ENCODE data around the gene MYF6.
"Not testable (repeated sequence)": the region's sequence is repeated elsewhere in the genome, so short reads cannot be mapped to it uniquely, and the experiment has no call there.

Gene MYF6

DNA sequence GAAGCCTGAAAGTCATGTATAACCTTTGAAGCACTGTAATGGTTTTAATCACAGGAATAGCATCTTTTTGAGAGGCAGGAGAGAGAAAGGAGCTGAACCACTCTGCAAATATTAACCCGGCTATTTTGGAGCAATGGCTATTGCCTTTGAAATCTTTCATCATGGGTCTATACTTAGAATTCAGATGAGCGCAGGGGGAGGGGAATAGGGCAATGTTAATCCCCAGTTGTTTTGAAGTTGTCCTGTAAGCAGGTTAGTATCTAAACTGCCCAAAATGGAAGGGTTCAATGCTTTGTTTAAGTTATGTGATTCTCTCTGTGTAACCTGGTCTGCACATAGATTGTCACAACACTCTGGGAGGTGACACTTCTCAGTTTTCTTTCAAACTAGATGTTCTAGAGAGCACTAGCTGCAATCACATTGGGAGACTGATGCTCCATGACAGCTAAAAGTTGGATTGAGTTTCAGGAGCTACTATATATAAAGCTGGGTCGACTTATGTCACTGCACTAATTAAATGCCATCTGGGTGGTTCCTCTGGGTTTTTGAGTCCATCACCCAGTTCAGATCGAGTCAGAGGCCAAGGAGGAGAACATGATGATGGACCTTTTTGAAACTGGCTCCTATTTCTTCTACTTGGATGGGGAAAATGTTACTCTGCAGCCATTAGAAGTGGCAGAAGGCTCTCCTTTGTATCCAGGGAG, at the start of gene MYF6:
Gene MYF6 (plus strand): TSS at position 509 of the 704 bp plus-strand sequence. CDS start 86 bp downstream, at position 595.
- no peak for DNase-seq

DNA sequence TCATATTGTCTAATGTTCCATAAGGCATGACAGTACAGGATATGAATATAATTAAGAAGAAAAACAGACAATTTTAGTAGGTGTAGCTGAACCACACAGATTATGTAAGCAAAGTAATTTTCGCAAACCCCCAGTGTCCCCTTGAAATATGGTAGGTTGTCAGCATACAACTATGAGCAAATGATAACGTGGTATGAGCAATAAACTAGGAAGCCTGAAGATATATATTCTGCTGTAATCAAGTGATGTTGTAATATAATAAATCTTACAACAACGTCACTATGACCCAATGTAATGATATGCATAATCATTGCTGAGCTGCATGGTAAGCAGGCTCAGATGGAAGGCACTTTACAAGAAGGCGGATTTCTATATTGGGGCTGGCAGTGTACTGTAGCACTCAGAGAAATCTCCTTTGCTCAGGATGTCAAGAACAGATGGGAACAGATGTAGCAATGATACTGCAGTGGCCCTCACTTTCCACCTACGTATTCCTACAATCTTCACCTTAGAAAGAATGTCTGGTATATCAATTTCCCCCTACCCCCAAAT, 47.8 kb upstream of the MYF6 start:
- no peak for DNase-seq

DNA sequence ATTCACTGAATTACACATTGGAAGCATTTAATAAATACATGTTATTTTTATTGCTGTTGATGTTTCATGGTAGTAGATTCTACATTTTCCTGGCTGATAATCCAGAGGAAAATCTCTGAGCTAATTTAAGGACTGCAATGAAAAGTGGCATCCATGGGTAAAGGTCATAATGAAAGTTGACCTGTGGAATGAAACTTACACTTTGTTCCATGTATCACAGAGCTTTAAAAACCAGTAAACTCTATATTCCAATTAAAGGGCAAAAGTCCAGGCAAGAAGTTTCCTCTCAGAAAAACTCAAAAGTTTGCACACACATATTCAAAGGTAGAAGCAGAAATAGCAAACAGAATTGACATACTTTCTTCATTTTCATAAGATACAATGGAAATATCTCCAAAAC, 44.8 kb upstream of the MYF6 start:
- DNase-seq: no peak

DNA sequence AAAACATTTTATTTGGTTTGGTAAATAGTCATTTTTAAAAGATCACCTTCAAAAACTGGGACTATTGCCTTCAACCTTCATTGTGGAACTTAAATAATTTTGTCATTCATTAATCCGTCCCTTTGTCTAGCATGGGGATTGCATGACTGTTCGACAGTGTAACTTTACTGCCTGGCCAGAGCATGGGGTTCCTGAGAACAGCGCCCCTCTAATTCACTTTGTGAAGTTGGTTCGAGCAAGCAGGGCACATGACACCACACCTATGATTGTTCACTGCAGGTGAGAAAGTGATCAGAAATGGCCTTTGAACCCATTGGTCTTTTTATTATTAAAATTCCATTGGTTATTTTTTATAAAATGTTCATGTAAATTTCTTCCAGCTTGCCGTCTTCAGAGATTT, 37.2 kb upstream of the MYF6 start:
- no peak for DNase-seq

DNA sequence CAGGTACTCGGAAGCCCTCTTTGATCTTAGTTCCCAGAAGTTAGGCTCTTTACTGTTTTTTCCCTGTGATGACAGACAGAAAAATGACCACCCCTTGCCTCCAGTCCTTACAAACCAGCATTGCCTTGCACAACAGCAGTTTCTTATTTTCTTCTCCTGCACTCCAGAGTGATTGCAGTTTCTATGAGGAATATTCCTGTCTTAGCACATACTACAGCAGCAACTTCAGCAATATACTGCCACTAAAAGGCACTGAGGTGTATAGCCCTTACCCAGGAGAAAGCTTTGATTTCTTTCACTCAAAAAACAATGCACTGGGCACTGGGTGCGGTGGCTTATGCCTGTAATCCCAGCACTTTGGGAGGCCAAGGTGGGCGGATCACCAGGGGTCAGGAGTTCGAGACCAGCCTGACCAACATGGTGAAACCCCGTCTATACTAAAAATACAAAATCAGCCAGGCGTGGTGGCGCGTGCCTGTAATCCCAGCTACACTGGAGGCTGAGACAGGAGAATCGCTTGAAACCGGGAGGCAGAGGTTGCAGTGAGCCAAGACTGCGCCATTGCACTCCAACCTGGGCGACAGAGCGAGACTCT, 31.3 kb upstream of the MYF6 start:
- DNase-seq: not testable (repeated sequence)

DNA sequence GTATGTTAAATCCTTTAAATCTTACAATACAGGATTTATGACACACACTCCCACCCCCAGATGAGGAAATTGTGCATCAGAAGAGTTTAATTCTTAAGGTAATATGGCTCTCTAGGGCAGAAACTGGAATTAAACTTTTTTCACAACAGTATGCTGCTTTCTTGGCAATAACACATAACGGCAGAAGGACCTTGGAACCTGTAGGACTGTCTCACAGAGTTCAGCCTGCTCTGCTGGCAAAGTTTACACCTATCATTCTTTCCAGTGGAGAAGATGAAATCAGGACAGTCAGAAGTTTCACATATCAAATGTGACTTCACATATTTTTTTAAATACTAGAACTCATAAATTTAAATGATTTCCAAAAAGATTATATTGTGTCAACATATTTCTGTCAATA, 30.6 kb upstream of the MYF6 start:
- DNase-seq: no peak

DNA sequence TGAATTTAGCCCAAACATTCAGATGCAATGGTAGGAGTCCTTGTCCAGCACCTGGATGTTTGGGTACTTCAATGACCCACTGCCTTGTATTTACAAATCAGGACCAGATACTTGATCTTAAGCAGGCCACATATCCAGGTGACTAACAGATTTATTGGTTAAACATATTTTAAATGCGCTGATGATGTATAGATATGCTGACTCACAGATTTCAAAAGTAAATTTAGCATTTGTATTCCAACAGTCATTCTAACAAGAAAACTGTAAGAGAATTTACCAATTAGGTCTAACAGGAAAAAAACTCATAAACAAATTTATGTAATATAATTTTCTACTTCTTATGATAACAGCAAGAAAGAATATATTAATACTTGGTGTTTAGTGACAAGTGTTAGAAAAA, 29.4 kb upstream of the MYF6 start:
- no peak for DNase-seq

DNA sequence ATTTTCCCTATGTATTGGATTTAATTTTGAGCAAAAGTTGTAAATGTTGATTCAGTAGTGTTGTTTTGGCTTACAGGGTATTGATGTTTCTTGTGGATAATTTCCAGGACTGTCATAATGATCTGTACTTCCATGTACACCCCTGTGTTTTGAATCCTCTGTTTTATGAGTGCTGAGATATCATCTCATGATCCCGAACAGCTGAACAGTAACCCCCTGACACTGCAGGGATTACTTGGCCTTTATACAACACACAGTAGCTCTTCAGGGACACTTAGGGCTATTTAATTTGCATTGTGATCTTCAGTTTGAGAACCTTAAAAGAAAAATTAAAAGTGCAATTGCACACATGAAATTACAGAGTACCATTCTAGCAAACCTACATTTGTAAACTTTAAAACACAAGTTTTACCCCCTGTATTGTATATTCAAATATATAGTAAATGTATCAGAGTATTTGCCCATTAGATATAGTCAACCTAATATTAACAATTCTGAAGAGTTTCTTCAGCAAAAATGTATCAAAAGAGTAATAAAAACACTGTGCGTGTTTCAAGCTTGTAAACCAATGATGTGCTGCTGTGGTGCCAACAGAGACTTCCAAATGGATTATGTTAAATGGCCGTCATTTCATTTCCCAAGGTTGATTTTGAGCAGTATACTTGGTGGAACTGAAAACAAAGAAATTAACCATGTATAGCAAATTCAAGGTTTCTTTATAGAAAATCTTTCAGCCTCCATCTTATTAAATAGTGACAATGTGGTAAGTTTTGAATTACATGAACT, 27.9 kb upstream of the MYF6 start:
- no peak for DNase-seq

DNA sequence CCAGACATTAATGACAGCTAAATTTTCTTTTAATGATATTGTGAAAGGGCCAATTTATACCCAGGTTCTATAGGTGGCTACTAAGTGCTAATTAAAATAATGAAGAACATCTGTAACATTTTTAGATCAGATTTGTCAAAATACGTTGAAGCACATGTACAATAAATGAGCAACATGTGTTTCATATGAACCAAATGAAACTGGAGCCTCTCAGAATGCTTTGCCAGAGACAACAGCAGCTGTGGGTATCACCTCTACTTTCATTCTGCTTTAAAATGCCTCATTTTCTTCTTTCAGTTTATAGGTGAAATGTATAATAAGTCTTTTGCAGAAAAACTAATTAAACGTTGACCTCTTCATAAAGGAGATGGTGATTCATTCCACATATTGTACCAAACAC, 26.1 kb upstream of the MYF6 start:
- DNase-seq: no peak

DNA sequence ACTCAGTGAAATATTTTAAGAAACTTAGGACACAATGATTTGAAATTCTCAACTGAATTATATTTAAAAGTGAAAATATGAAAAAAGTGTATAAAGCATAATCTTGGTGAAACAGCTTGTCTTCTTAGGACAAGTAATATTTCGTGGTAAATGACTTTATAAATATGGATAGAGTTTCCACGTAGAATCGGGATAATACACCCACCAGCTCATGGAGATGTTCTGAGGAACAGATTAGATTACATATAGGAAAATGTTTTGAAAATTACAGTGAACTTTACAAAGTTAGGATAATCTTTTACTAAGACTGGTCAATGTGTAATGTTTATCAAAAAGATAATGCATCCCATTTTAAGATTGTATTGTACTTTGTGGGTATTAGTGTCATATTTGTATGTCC, 25.6 kb upstream of the MYF6 start:
- DNase-seq: no peak

DNA sequence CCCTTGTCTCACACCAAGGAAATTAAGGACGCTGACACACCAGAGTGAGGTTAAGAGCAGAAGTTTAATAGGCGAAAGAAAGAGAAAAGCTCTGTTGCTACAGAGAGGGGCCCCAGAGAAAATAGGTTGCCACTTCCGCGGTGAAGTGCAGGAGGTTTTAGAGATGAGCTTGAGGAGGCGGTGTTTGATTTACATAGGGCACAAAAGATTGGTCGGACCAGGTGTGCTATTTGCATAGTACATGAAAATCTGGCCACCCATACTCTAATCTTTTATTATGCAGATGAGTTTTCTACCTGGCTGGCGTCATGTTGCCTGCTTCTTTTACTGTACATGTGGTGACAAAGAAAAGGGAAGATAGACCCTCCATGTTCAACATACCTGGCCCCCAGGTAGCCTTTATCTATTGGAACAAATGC, 23.3 kb upstream of the MYF6 start:
- no peak for DNase-seq

DNA sequence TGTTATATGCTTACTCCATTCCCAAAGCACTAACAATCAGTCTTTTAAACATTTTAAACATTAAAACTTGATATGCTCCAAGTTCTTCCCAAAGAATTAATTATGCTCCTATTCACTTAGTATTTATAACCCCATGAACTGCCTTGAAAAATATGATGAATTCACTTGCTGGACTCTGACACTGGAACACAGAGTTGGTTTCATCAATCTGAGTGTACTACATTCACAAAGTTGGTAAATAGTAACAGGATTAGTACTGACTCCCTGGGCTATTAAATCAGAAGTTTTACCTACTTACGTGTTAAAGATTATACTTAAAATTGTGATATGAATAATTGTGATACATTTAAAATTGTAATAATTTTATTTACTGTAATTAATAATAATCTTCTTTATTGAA, 17.3 kb upstream of the MYF6 start:
- no peak for DNase-seq

DNA sequence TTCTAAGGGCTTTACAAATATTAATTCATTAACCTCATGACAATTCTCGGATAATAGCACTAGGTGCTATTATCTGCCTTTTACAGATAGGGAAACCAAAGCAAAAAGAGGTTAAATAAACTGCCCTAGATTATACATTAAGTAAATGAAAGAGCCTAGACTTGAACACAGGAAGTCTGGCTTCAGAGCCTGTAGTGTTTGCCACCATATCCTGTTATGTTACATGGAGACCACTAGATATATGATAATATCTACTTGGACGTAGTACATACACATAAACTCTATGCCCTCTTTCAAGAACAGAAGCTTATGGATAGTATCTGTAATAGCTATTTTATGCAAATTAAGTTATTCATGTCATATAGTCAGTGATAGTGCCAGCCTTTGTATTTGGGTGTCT, 16.9 kb upstream of the MYF6 start:
- no peak for DNase-seq

DNA sequence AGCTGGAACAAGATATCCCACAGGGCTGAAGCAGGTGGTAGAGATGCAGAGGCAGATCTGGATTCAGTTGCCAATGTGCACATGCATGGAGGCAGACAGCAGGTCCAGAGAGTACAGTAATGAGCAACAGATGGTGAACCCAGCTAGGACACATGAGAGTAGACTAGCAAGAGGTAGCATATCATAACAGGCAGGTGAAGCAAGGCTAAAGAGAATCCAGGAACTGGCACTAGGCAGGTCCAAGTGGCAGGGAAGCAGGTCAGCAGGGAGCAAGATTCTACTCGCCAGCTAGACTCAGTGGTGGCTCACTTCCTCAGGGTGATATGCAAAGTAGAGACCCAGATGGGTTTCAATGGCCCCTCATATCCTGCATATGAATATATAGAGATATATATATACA, 15.3 kb upstream of the MYF6 start:
- no peak for DNase-seq

DNA sequence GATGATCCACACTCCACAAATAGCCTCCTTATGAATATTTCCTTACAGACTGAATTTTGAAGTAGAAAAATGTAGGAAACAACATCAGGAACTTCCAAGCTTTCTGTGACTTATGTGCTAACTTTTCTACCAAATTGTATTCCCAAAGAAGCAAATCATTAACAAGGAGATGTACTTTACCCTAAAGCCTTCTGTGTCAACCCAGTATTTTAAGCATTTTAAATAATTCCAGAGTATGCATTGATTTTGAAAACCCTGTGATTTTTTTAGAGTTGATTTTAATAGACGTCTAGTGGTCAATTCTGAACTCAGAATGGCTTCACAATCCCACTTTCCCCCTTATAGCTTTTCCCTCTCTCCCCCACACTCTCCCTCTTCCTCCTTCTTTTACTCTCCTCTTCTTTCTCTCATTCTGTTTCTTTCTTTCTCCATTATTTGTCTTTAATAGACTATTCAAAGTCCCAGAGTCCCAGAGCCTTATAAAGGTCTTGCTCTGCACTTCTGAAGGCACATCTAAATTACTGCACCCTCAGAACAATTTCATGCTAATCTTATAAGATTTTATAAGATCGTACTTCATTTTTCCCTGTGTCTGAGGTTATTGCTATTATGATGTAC, 10.1 kb upstream of the MYF6 start:
- no peak for DNase-seq

DNA sequence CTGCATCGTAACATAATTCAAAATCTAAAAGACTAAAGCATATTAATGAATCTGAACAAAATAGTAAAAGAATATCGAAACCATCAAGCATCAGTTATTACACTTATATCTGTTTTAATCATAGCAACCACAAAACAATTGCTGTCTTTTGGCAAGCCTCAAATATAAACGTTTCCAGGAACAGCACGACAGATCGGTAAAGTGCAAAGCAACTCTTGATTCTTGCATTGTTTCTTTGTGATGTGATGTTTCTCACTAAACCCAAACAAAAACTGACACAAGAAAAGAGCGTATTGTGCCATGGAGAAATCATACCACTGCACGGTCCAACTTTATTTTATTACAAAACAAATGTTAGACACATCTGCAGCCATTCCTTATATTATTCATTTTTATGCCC, 9.2 kb upstream of the MYF6 start:
- DNase-seq: no peak

DNA sequence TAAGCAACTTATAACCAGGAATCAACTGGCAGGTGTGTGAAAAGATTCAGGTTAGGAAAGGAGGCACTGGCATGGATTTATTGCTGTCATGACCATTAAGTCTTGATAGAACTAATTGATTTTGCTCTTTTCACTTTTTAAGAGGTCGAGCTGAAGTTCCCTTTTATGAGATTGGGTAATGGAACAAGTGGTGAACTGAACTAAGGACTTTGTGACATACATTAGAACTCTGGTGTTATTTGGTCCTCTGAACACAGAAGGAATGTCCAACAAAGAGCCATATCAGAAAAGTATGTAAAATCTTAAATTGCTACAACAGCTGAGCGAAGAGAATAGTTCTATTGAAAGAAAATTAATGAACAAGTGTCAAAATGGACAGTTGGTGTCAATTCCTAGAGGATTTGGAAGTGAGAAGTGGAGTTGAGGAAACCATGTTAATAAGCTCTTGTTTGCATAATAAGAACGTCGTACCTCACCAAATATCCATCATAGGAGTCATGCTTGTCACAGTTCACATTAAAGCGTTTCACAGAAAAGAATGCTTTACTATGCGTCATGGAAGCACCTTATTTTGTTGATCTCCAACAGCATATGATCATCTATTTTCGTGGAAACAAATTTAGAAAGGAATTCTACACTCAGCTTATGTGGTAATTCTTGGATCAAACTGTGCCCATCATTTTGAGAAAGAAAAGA, 8.4 kb upstream of the MYF6 start:
- no peak for DNase-seq

DNA sequence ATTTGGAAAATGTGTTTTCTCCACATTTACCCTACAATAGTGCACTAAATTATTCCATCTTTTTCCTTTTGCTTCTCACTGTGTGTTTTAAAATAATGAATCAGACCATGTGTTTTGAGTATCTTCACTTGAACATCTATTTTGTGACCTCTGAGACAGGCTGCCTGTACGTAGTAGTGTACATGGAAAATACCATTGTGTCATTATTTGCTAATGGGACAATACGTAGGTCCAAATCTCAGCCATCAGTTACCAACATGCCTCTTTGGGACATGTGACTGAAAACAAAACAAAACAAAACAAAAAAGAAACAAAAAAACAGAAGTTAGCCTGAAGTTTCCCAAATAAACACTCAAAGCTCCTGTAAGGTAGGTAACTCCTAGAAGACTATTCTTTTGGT, 7.1 kb upstream of the MYF6 start:
- DNase-seq: no peak

DNA sequence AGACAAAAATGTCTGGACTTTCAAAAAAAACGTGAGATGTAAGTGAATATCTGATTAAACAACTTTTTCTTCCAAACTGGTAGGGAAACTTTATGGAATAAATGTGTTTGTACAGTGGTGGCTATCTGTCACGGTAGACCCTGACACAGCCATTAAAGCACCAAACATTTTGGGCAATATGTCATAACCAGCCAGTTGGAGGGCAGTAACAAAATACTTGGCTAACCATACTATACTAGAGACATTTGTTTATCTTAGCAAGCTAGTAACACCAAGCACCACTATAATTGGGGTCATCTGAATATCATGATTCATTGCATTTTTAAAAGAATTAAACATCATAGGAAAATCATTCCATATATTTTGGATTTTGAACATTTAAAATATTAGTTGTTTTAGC, 6.0 kb upstream of the MYF6 start:
- DNase-seq: no peak

DNA sequence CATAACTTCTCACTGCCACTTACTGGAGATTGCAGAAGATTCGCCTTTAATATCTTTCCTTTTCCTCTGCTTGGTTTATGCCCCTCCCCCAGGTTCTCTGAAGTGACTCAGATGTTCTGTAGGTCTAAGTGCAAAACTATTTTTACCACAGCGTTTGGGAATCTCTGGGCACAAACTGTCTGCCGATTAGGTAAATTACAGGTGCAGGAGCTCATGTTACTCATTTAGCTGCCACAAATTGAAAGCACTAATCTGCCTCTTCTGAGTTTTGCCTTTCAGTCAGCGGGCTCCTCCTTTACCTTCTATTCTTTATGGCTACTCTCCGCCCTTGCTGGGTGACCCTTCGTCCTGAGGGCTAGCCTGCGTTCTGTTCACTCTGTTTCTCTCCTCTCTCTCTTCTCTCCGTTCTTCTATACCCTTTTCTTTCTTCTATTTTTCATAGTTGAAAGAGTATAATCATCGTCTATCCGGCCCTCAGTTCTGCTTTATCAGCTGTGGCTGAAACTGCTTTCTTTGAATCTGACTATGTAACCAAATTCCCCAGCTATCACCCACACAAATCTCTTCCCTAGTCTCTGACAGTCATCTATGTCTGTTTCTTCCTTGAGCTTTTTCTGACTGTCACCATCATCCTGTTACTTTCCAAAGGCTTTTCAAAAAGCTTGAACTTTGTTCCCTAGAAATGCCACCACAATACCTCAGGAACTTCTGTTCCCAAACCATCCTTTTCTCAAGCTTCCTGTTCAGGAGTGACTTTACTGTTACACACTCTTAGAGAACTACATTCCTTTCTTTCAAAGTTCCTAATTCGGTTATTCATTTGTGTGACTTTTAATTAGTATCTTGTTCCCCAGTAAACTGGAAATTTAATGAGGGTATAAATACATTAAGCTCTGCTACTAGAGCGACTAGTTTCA, 4.3 kb upstream of the MYF6 start:
- DNase-seq: no peak

All from amygdala (tissue), 56 donors.